Activated T-helper 2 cell treated with anti-CD3 and anti-CD28 coated beads, Interferon-gamma antibody, Interleukin-2, Interleukin-4, amounts not matched to agents 10 μg/mL and 5 μg/mL and 100 μg/mL, durations not matched to agents 14 hours and 24 hours and 36 hours (primary cell): ENCODE results near the gene ZNF385B. TPM values are rescaled to one million over a fixed set of nuclear protein-coding genes. Genes with fewer than 3 reads are reported as not detected.

ENCODE experiments used
- DNase-seq: peaks from one replicate; pipeline ENCODE4 v3.0.0; 2021; ENCODE audit warnings: low spot score
- H3K27ac Mint-ChIP-seq: one replicate; pipeline ENCODE4 v1.8.0; 2021; ENCODE audit warnings: mixed read lengths
- H3K27me3 Mint-ChIP-seq: one replicate; pipeline ENCODE4 v1.8.0; 2021; ENCODE audit warnings: low read depth, mixed read lengths
- H3K36me3 Mint-ChIP-seq: one replicate; pipeline ENCODE4 v1.8.0; 2021; ENCODE audit warnings: low read depth, mixed read lengths
- H3K4me1 Mint-ChIP-seq: one replicate; pipeline ENCODE4 v1.8.0; 2021; ENCODE audit warnings: low read depth, mixed read lengths
- H3K4me3 Mint-ChIP-seq: one replicate; pipeline ENCODE4 v1.8.0; 2021; ENCODE audit warnings: low read depth, mild to moderate bottlenecking, moderate library complexity, mixed read lengths
- H3K9me3 Mint-ChIP-seq: one replicate; pipeline ENCODE4 v1.8.0; 2021; ENCODE audit warnings: mixed read lengths
- intact Hi-C: fragments of 100-400 bp; cut with micrococcal nuclease; formaldehyde crosslinking; loops from one replicate; pipeline ENCODE4 v1.15.1; 2023
- total RNA-seq: library from RNA; stranded (reverse); gene quantifications from 2 replicates; pipeline ENCODE4 v1.2.3, GENCODE V29; 2022

Gene ZNF385B
- total RNA-seq, 1 donor from 2014 or later: not detected

- intact Hi-C loops: no loop called here
Measured at GRCh38 chr2:179702912-179703311, 158.5 kb downstream of the ZNF385B start.

GRCh38 chr2:179701524-179702110 lies 159.8 kb downstream of the ZNF385B start:
- Mint-ChIP-seq H3K4me3 (no peak overlapping the region), H3K27ac (no peak overlapping the region), H3K9me3 (no peaks in the 10 kb centered on the region), H3K4me1 (no peaks in the 10 kb centered on the region), H3K27me3 (no peaks in the 10 kb centered on the region), H3K36me3 (no peaks in the 10 kb centered on the region)
- DNase-seq: no peak
- intact Hi-C loops: no loop called here

More at GRCh38 chr2:179702912-179703311, 158.5 kb downstream of the ZNF385B start:
- no peaks in the 10 kb centered on the region for H3K4me1 Mint-ChIP-seq
- H3K27me3 Mint-ChIP-seq: no peaks in the 10 kb centered on the region
- DNase-seq: no peak
- no peaks in the 10 kb centered on the region for H3K9me3 Mint-ChIP-seq
- no peak overlapping the region for H3K4me3 Mint-ChIP-seq
- no peaks in the 10 kb centered on the region for H3K36me3 Mint-ChIP-seq
- no peak overlapping the region for H3K27ac Mint-ChIP-seq

GRCh38 chr2:179695486-179695885 lies 165.9 kb downstream of the ZNF385B start:
- Mint-ChIP-seq H3K4me1 (no peaks in the 10 kb centered on the region), H3K36me3 (no peaks in the 10 kb centered on the region), H3K27me3 (no peaks in the 10 kb centered on the region), H3K9me3 (no peaks in the 10 kb centered on the region), H3K4me3 (no peak overlapping the region), H3K27ac (no peak overlapping the region)
- intact Hi-C loops: no loop called here
- no peak for DNase-seq

- Mint-ChIP-seq H3K9me3 (no peaks in the 10 kb centered on the region), H3K4me3 (no peak overlapping the region)
Measured at GRCh38 chr2:179694963-179695362, 166.4 kb downstream of the ZNF385B start.

GRCh38 chr2:179692610-179693009 lies 168.8 kb downstream of the ZNF385B start:
- Mint-ChIP-seq H3K27me3 (no peaks in the 10 kb centered on the region), H3K9me3 (no peaks in the 10 kb centered on the region), H3K4me1 (no peaks in the 10 kb centered on the region), H3K27ac (no peak overlapping the region), H3K4me3 (no peak overlapping the region), H3K36me3 (no peaks in the 10 kb centered on the region)
- intact Hi-C loops: no loop called here
- no peak for DNase-seq

More at GRCh38 chr2:179694963-179695362, 166.4 kb downstream of the ZNF385B start:
- H3K36me3 Mint-ChIP-seq: no peaks in the 10 kb centered on the region
- no peaks in the 10 kb centered on the region for H3K27me3 Mint-ChIP-seq
- no peak for DNase-seq
- no peaks in the 10 kb centered on the region for H3K4me1 Mint-ChIP-seq
- intact Hi-C loops: no loop called here
- no peak overlapping the region for H3K27ac Mint-ChIP-seq

GRCh38 chr2:179692043-179692442 lies 169.4 kb downstream of the ZNF385B start:
- intact Hi-C loops: no loop called here
- Mint-ChIP-seq H3K36me3 (no peaks in the 10 kb centered on the region), H3K4me1 (no peaks in the 10 kb centered on the region), H3K27me3 (no peaks in the 10 kb centered on the region), H3K9me3 (no peaks in the 10 kb centered on the region), H3K27ac (no peak overlapping the region), H3K4me3 (no peak overlapping the region)
- no peak for DNase-seq

GRCh38 chr2:179691235-179691634 lies 170.2 kb downstream of the ZNF385B start:
- DNase-seq: no peak
- H3K9me3 Mint-ChIP-seq: no peaks in the 10 kb centered on the region
- no peaks in the 10 kb centered on the region for H3K36me3 Mint-ChIP-seq
- intact Hi-C loops: no loop called here
- no peaks in the 10 kb centered on the region for H3K27me3 Mint-ChIP-seq
- no peak overlapping the region for H3K27ac Mint-ChIP-seq
- no peak overlapping the region for H3K4me3 Mint-ChIP-seq
- no peaks in the 10 kb centered on the region for H3K4me1 Mint-ChIP-seq

- Mint-ChIP-seq H3K9me3 (no peaks in the 10 kb centered on the region), H3K4me1 (no peaks in the 10 kb centered on the region)
Measured at GRCh38 chr2:179686718-179687342, 174.6 kb downstream of the ZNF385B start.

GRCh38 chr2:179686069-179686468 lies 175.3 kb downstream of the ZNF385B start:
- Mint-ChIP-seq H3K27ac (no peak overlapping the region), H3K4me1 (no peaks in the 10 kb centered on the region), H3K4me3 (no peak overlapping the region), H3K27me3 (no peaks in the 10 kb centered on the region), H3K9me3 (no peaks in the 10 kb centered on the region), H3K36me3 (no peaks in the 10 kb centered on the region)
- intact Hi-C loops: no loop called here
- no peak for DNase-seq

More at GRCh38 chr2:179686718-179687342, 174.6 kb downstream of the ZNF385B start:
- intact Hi-C loops: no loop called here
- H3K36me3 Mint-ChIP-seq: no peaks in the 10 kb centered on the region
- no peak for DNase-seq
- no peaks in the 10 kb centered on the region for H3K27me3 Mint-ChIP-seq
- no peak overlapping the region for H3K4me3 Mint-ChIP-seq
- H3K27ac Mint-ChIP-seq: no peak overlapping the region

- no peak for DNase-seq
- intact Hi-C loops: no loop called here
- H3K27ac Mint-ChIP-seq: no peak overlapping the region
- no peaks in the 10 kb centered on the region for H3K36me3 Mint-ChIP-seq
- no peak overlapping the region for H3K4me3 Mint-ChIP-seq
- H3K27me3 Mint-ChIP-seq: no peaks in the 10 kb centered on the region
- no peaks in the 10 kb centered on the region for H3K4me1 Mint-ChIP-seq
- no peaks in the 10 kb centered on the region for H3K9me3 Mint-ChIP-seq
Measured at GRCh38 chr2:179685146-179685545, 176.3 kb downstream of the ZNF385B start.

GRCh38 chr2:179682756-179683155 lies 178.7 kb downstream of the ZNF385B start:
- Mint-ChIP-seq H3K27ac (no peak overlapping the region), H3K9me3 (no peaks in the 10 kb centered on the region), H3K27me3 (no peaks in the 10 kb centered on the region), H3K4me3 (no peak overlapping the region), H3K36me3 (no peaks in the 10 kb centered on the region), H3K4me1 (no peaks in the 10 kb centered on the region)
- intact Hi-C loops: no loop called here
- DNase-seq: no peak

- Mint-ChIP-seq H3K4me3 (no peak overlapping the region), H3K27me3 (no peaks in the 10 kb centered on the region), H3K27ac (no peak overlapping the region), H3K9me3 (no peaks in the 10 kb centered on the region), H3K36me3 (no peaks in the 10 kb centered on the region), H3K4me1 (no peaks in the 10 kb centered on the region)
- no peak for DNase-seq
- intact Hi-C loops: no loop called here
Measured at GRCh38 chr2:179677746-179678505, 183.5 kb downstream of the ZNF385B start.

GRCh38 chr2:179677077-179677688 lies 184.2 kb downstream of the ZNF385B start:
- Mint-ChIP-seq H3K4me3 (no peak overlapping the region), H3K27me3 (no peaks in the 10 kb centered on the region), H3K27ac (no peak overlapping the region), H3K4me1 (no peaks in the 10 kb centered on the region), H3K9me3 (no peaks in the 10 kb centered on the region), H3K36me3 (no peaks in the 10 kb centered on the region)
- DNase-seq: no peak
- intact Hi-C loops: no loop called here
